ENCODE data around the gene AGMO. TPM values are rescaled to one million over a fixed set of nuclear protein-coding genes. Genes with fewer than 3 reads are reported as not detected.

The AGMO gene
- total RNA-seq, 2 donors from 2014 or later, result not detected

DNA sequence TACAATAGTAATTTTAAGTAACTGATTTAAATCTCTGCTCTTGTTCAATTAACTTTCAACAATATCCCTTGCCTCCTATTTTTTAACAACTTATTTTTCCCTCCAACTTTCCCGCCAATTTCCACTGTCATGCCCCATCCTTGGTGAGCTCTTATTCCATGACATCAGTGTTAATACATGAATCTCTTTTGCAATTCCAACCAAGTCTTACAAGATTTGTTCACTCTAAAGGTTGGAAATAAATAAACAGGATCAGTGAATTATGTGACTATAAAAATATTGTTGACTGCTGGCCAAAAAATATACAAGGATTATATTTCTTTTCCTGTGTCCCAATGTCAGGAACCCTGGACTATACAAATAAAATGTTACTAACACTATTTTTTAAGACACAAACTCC is 21.0 kb upstream of the AGMO start:
- Mint-ChIP-seq H3K27ac (no peak overlapping the region), H3K4me3 (no peak overlapping the region), H3K36me3 (ENCODE audit: low read depth) (no peaks in the 10 kb centered on the region), H3K4me1 (no peaks in the 10 kb centered on the region), H3K27me3 (no peaks in the 10 kb centered on the region)
- ATAC-seq (no peak), DNase-seq (no peak)
- no peaks in the 10 kb centered on the region for H3K9me3 ChIP-seq (ENCODE audit: control insufficient read depth, low read length, poor library complexity, severe bottlenecking)

DNA sequence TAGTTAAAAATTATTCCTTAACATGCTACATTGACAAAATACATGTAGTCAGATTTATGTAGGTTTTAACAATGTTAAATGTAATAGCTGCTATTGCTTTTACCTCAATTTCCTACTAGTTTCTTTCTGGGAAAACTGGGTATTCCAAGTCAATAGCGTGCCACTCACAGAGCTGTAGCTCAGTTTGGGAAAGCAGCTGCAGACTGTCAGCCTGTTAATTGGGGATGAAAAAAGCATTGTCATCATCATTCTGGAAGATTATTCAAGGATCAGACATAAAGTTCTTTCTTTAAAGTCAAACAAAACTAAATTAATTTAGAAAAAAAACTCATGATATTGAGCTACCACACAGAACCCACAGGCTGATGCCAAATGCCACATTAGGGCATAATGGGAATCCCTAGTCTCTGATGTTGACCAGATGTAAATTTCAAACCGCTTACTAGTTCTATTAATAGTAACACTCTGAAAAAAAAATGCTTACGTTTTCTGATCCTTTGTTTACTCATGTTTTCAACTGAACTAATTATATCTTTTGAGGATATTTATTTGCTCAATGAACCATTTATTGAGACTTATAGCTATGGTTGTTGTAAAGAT is 19.6 kb upstream of the AGMO start:
- DNase-seq, result no peak
- ATAC-seq, result no peak
- Mint-ChIP-seq H3K4me1 (no peaks in the 10 kb centered on the region), H3K27ac (no peak overlapping the region), H3K27me3 (no peaks in the 10 kb centered on the region), H3K4me3 (no peak overlapping the region), H3K36me3 (ENCODE audit: low read depth) (no peaks in the 10 kb centered on the region)
- no peaks in the 10 kb centered on the region for H3K9me3 ChIP-seq (ENCODE audit: control insufficient read depth, low read length, poor library complexity, severe bottlenecking)

DNA sequence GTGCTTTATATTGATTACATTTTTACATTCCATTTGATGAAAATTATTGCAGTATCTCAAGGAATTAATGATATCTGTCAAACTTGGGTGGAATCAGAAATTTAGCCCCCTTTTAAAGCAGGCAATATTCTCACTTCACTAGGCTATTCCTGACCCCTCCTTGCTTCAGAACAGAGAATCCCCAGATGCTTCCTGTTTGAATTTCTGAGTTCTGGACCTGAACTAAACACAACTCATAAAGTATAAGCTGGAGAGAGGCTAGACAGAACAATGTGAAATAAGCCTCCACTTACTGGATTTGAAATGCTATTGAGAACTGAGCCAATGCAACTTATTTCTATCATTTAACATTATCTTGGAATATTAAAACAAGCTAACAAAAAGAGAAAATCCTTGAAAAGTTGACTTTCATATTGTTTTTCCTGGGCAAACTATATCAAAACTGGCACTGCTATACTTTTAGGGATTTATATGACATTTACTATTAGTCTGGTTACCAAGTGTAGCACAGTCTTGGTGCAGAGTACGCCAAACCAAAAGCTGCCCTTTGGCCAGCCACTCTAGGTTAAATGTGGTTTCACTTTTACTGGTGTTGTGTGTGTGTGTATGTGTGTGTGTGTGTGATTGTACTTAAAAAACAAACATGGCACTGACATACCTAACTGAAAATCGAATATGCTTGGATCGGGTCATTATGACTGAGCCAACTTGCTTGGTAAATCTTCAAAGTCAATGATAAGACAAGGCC is 19.0 kb upstream of the AGMO start:
- H3K36me3 Mint-ChIP-seq (ENCODE audit: low read depth), result no peaks in the 10 kb centered on the region
- ATAC-seq, result no peak
- no peaks in the 10 kb centered on the region for H3K9me3 ChIP-seq (ENCODE audit: control insufficient read depth, low read length, poor library complexity, severe bottlenecking)
- H3K4me3 Mint-ChIP-seq, result no peak overlapping the region
- no peaks in the 10 kb centered on the region for H3K27me3 Mint-ChIP-seq
- no peak for DNase-seq
- H3K27ac Mint-ChIP-seq, result no peak overlapping the region
- no peaks in the 10 kb centered on the region for H3K4me1 Mint-ChIP-seq

DNA sequence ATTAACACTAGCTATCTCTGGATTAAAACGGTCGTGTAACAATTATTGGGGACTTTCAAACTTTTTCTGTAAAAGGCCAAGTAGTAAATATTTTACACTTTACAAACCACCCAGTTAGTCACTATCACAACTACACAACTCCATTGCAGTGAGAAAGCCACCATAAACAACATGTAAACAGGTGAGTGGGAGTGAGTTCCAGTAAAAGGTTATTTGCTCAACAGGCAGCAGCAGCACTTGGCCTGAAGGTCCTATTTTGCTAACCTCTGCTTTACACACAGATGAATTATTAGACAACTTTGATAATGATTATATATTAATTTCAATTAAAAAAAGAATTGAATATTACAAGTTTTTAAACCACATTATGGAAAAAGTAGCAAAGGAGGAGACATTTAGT is 15.8 kb upstream of the AGMO start:
- H3K27me3 Mint-ChIP-seq, result no peaks in the 10 kb centered on the region
- no peaks in the 10 kb centered on the region for H3K9me3 ChIP-seq (ENCODE audit: control insufficient read depth, low read length, poor library complexity, severe bottlenecking)
- no peak overlapping the region for H3K27ac Mint-ChIP-seq
- no peak for DNase-seq
- no peaks in the 10 kb centered on the region for H3K4me1 Mint-ChIP-seq
- H3K4me3 Mint-ChIP-seq, result no peak overlapping the region
- no peaks in the 10 kb centered on the region for H3K36me3 Mint-ChIP-seq (ENCODE audit: low read depth)
- ATAC-seq, result no peak

DNA sequence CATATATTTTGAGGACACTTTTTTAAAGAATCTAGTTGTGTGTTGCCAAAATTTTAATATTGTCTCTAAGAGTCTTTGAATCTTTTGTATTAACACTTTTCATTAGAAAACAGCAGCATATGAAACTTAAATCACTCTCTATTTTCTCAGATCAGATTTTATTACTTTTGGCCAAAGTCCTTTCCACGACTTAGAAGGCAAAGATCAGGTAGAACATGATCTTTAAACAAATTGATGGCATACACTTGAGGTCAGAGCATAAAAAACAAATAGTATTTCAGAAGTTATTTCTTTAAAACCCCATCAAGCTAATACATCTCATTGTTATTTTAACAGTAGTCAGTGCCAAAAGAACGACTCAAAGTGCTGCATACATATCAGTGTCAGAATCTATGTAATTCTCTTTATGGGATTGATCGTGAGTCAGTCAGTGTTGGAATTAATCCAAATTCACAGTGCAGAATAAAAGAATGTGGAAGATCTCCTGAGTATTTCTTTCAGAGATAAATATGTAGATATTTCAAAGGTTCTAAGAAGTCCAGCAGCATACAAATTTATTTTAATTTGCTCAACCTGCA is 9.6 kb upstream of the AGMO start:
- H3K27ac Mint-ChIP-seq, result no peak overlapping the region
- no peaks in the 10 kb centered on the region for H3K36me3 Mint-ChIP-seq (ENCODE audit: low read depth)
- no peak overlapping the region for H3K4me3 Mint-ChIP-seq
- no peaks in the 10 kb centered on the region for H3K4me1 Mint-ChIP-seq
- no peaks in the 10 kb centered on the region for H3K9me3 ChIP-seq (ENCODE audit: control insufficient read depth, low read length, poor library complexity, severe bottlenecking)
- ATAC-seq (no peak), DNase-seq (no peak)
- no peaks in the 10 kb centered on the region for H3K27me3 Mint-ChIP-seq

DNA sequence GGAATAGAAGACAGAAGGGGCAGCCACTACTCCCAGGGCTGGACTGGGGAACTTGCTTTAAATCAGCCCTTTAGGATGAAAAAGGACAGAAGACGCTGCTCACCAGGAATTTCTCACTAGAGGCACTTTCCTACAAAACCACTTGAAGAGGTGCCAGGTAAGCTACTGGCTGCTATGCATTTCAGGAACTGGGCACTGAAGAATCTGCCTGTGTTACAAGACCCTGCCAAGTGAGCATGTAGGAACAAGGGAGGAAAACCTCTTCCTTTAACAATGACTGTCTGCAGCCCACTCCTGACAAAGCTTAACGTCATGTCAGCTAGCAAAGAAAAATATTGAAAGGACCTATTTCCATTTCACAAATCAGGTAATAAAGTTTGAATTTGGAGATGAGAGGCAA is 5.8 kb upstream of the AGMO start:
- Mint-ChIP-seq H3K4me1 (no peaks in the 10 kb centered on the region), H3K27ac (no peak overlapping the region), H3K4me3 (no peak overlapping the region), H3K36me3 (ENCODE audit: low read depth) (no peaks in the 10 kb centered on the region), H3K27me3 (no peaks in the 10 kb centered on the region)
- no peak for DNase-seq
- ATAC-seq, result no peak
- H3K9me3 ChIP-seq (ENCODE audit: control insufficient read depth, low read length, poor library complexity, severe bottlenecking), result no peaks in the 10 kb centered on the region

DNA sequence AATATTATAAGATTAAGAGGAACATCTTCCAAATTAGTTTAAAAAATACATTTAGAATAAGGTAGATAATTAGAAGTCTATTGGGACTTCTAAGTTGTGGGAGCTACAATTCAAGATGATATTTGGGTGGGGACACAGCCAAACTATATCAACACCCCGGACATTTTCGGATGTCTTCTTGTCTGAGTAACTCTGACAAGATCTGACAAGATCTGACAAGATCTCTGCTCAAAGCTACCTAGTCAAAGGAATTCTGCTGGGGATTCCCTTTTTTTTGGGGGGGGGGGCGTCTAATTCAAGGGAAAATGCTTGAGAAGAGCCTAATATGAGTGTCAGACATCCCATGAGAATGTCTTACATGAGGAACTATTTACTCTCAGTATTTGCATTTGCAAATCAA is 5.2 kb upstream of the AGMO start:
- no peaks in the 10 kb centered on the region for H3K9me3 ChIP-seq (ENCODE audit: control insufficient read depth, low read length, poor library complexity, severe bottlenecking)
- H3K27me3 Mint-ChIP-seq, result no peaks in the 10 kb centered on the region
- no peaks in the 10 kb centered on the region for H3K36me3 Mint-ChIP-seq (ENCODE audit: low read depth)
- H3K4me1 Mint-ChIP-seq, result no peaks in the 10 kb centered on the region
- H3K27ac Mint-ChIP-seq, result no peak overlapping the region
- DNase-seq, result no peak
- ATAC-seq, result no peak
- no peak overlapping the region for H3K4me3 Mint-ChIP-seq

DNA sequence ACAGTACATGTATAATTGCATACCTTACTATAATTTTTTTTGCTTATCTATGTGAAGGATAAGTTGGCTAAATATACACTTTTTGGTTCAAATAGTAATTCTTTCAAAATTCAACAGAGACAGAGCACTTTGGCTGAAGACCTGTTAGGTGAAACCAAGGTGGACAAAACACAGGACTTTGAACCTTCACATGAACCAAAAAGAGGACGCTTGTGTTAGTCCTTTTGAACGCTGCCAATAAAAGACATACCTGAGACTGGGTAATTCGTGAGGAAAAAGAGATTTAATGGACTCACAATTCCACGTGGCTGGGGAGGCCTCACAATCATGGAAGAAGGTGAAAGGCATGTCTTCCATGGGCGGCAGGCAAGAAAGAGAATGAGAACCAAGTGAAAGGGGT is 4.7 kb upstream of the AGMO start:
- DNase-seq, result no peak
- no peak overlapping the region for H3K4me3 Mint-ChIP-seq
- H3K4me1 Mint-ChIP-seq, result no peaks in the 10 kb centered on the region
- no peak for ATAC-seq
- no peaks in the 10 kb centered on the region for H3K27me3 Mint-ChIP-seq
- no peak overlapping the region for H3K27ac Mint-ChIP-seq
- no peaks in the 10 kb centered on the region for H3K9me3 ChIP-seq (ENCODE audit: control insufficient read depth, low read length, poor library complexity, severe bottlenecking)
- no peaks in the 10 kb centered on the region for H3K36me3 Mint-ChIP-seq (ENCODE audit: low read depth)

DNA sequence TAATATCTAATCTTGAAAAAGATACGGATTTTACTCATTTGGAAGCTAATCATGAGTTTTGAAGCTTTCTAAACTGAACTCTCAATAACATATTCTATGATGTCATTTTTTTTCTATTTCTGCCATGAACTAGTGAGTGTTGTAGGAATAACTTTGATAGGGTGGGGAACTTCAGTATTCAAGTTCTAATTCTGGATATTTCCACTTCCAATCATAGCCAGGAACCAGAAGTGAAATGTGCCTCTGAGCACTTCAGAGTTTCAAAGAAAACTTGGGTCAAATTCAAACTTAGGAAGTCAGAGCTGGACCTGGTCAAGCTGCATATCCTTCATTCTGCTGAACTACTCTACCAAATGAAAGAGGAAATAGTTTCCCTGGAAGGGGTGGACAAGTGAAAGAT is 847 bp downstream of the AGMO start:
- Mint-ChIP-seq H3K27ac (no peak overlapping the region), H3K4me3 (no peak overlapping the region), H3K36me3 (ENCODE audit: low read depth) (no peaks in the 10 kb centered on the region), H3K27me3 (no peaks in the 10 kb centered on the region), H3K4me1 (no peaks in the 10 kb centered on the region)
- ATAC-seq, result no peak
- DNase-seq, result no peak
- H3K9me3 ChIP-seq (ENCODE audit: control insufficient read depth, low read length, poor library complexity, severe bottlenecking), result no peaks in the 10 kb centered on the region

DNA sequence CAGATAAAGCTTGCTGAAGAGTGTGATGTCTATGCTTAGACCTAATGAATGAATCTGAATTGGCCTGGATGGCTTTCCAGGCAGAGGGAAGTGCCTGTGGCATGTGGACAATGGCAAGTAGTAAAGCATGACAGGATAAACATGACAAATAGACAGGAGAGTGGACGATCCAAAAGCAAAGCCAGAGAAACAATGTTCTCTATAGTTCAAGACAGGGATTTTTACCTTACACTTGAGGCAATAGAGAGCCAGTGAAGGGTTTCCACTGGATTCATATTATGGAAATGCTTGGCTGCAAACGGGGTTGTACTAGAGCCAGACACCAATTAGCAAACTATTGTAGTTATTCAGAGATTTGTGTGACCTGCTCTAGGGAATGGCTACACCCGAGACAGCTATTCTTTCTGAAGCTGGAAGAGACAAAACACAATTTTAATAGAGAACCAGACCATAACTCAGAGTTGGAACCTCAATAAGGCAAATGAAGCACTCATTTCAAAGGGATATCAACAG is 2.3 kb downstream of the AGMO start:
- H3K9me3 ChIP-seq (ENCODE audit: control insufficient read depth, low read length, poor library complexity, severe bottlenecking), result no peaks in the 10 kb centered on the region
- no peaks in the 10 kb centered on the region for H3K4me1 Mint-ChIP-seq
- no peaks in the 10 kb centered on the region for H3K27me3 Mint-ChIP-seq
- DNase-seq (no peak), ATAC-seq (no peak)
- H3K4me3 Mint-ChIP-seq, result no peak overlapping the region
- no peaks in the 10 kb centered on the region for H3K36me3 Mint-ChIP-seq (ENCODE audit: low read depth)
- no peak overlapping the region for H3K27ac Mint-ChIP-seq

DNA sequence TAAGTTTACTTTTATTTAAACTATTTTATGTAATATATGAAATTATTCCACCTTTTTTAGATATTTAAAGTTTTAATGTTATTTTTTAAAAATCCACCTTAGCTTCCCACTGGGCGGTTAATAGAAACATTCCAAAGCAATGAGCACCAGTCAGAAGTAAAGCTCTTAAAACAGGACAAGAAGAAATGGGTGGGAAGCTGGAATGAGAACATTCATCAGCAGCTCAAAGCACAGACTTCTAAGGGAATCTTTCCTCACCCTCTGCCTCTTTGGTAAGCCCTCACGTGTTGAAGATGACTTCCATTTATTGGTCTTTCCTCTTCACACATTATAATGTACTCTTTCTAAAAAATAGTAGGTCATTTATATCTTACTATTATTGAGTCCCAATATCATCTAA is 3.1 kb downstream of the AGMO start:
- DNase-seq (no peak), ATAC-seq (no peak)
- no peaks in the 10 kb centered on the region for H3K36me3 Mint-ChIP-seq (ENCODE audit: low read depth)
- H3K4me1 Mint-ChIP-seq, result no peaks in the 10 kb centered on the region
- no peak overlapping the region for H3K4me3 Mint-ChIP-seq
- H3K9me3 ChIP-seq (ENCODE audit: control insufficient read depth, low read length, poor library complexity, severe bottlenecking), result no peaks in the 10 kb centered on the region
- H3K27ac Mint-ChIP-seq, result no peak overlapping the region
- H3K27me3 Mint-ChIP-seq, result no peaks in the 10 kb centered on the region

DNA sequence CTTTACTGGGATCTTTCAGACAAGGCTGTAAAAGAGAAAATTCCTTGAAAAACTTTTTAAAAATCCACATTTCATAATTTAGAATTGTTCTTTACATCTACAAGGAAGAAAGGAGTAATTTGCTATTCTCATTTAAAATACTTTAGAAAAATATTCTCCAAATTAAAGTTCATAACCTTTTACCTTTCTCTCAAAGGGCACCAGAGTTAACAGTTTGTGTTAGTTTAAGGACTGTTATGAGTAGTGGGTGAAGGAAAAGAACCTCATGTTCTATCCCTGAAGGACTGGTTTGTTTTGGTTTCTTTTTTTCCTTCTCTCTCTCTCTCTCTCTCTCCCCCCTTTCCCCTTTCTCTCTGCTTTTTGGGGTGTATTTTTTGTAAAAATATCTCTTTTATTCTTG is 4.1 kb downstream of the AGMO start:
- no peaks in the 10 kb centered on the region for H3K4me1 Mint-ChIP-seq
- DNase-seq (no peak), ATAC-seq (no peak)
- H3K9me3 ChIP-seq (ENCODE audit: control insufficient read depth, low read length, poor library complexity, severe bottlenecking), result no peaks in the 10 kb centered on the region
- H3K36me3 Mint-ChIP-seq (ENCODE audit: low read depth), result no peaks in the 10 kb centered on the region
- no peak overlapping the region for H3K4me3 Mint-ChIP-seq
- H3K27me3 Mint-ChIP-seq, result no peaks in the 10 kb centered on the region
- H3K27ac Mint-ChIP-seq, result no peak overlapping the region

DNA sequence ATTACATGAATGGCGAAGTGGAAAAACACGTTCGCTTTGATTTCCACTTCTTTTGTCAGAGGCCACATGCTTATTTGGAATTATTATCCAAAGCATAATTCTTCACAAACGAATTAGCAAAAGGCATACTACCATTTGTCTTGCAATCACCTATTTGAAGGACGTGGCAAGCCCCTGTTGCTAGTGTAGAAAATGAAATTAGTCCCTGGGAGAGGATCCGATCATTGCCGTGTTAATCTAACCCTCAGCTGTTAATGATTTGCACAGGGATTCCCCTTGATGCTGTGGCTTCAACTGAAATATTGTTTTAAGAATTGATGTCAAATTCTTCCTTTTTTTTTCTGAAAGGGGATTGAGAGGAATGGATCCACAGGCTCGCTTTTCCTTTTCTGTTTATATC is 4.6 kb downstream of the AGMO start:
- Mint-ChIP-seq H3K27ac (no peak overlapping the region), H3K36me3 (ENCODE audit: low read depth) (no peaks in the 10 kb centered on the region), H3K4me3 (no peak overlapping the region), H3K4me1 (no peaks in the 10 kb centered on the region), H3K27me3 (no peaks in the 10 kb centered on the region)
- no peak for ATAC-seq
- H3K9me3 ChIP-seq (ENCODE audit: control insufficient read depth, low read length, poor library complexity, severe bottlenecking), result no peaks in the 10 kb centered on the region
- no peak for DNase-seq

All from T-helper 17 cell (primary cell).